HepG2 (cell line): Measurements from ENCODE around the gene SH3GL2. TPM values are rescaled to one million over a fixed set of nuclear protein-coding genes. Genes with fewer than 3 reads are reported as not detected.

Source experiments
- ATAC-seq: fragments of 200-7000 bp; cut with Tn5 transposase; 3 replicates; pipeline ENCODE4 v1.9.1; 2020; ENCODE audit warnings: mild to moderate bottlenecking, moderate library complexity
- BruUV-seq: library from RNA; stranded (reverse); fragments of 400-500 nt; replicated peaks from 2 replicates; lab custom pipeline; 2021; lab: Mats Ljungman, UMichigan
- CTCF ChIA-PET: fragments of 300-600 bp; formaldehyde crosslinking; extraction: SDS; loops from one replicate; lab custom pipeline; 2021; ENCODE audit warnings: low total read pairs, inconsistent platforms, low intra/inter-chr PET ratio; lab: Yijun Ruan, JAX
- POLR2A ChIA-PET: fragments of 350-600 bp; sonication (Branson Sonifier 250); formaldehyde crosslinking; loops from one replicate; lab custom pipeline; 2020; ENCODE audit warnings: antibody characterized with exemption, inconsistent platforms; lab: Yijun Ruan, JAX
- DNase-seq: peaks from one replicate; pipeline ENCODE4 v3.0.0-alpha.2; 2015; ENCODE audit warnings: low spot score
- FAIRE-seq: peaks from 3 replicates; lab custom pipeline; 2011; peaks lifted over from hg19 to GRCh38; lab: Jason Lieb, UNC
- H2AFZ ChIP-seq: one replicate; pipeline ENCODE4 v1.6.1; 2011; ENCODE audit warnings: low read length, inconsistent platforms
- H3K27ac ChIP-seq: fragments of 300-600 bp; 3 replicates; pipeline ENCODE4 v1.8.0; 2011; ENCODE audit warnings: mixed run types, mild to moderate bottlenecking, mixed read lengths, low read length, inconsistent platforms; ENCODE audit not compliant: insufficient read depth; ENCODE audit errors: extremely low read length
- H3K27me3 ChIP-seq, 2 experiments: fragments of 200-600 bp in 1 of 2; 2 replicates in 1 of 2; 3 replicates in 1 of 2; pipeline versions ENCODE4 v1.6.0 to v1.8.0; 2011; ENCODE audit warnings: low read length in 2 of 2, mild to moderate bottlenecking in 2 of 2, moderate library complexity in 2 of 2, inconsistent platforms in 1 of 2; ENCODE audit not compliant: insufficient read depth in 2 of 2, control insufficient read depth in 1 of 2
- H3K36me3 ChIP-seq, 2 experiments: fragments of 200-600 bp in 1 of 2; replicated peaks in 1 of 2; 2 replicates in 1 of 2; 3 replicates in 1 of 2; pipeline versions ENCODE4 v1.5.1 to v1.8.0; 2011; ENCODE audit warnings: low read length in 2 of 2, inconsistent platforms in 1 of 2; ENCODE audit not compliant: insufficient read depth in 2 of 2, control insufficient read depth in 1 of 2
- H3K4me1 ChIP-seq: 2 replicates; pipeline ENCODE4 v1.5.1; 2012; ENCODE audit warnings: low read length, inconsistent platforms; ENCODE audit not compliant: insufficient read depth
- H3K4me2 ChIP-seq: 2 replicates; pipeline ENCODE4 v1.6.0; 2011; ENCODE audit warnings: low read depth, low read length, inconsistent platforms
- H3K4me3 ChIP-seq, 3 experiments: fragments of 200-600 bp in 1 of 3; sonication (generic), shearing (Covaris generic) in 1 of 3; replicated peaks in 1 of 3; 2 replicates each; pipeline ENCODE4 v1.5.1; 2011 to 2016; ENCODE audit warnings: low read length in 3 of 3, inconsistent platforms in 2 of 3, low read depth in 2 of 3, mild to moderate bottlenecking in 2 of 3, control low read depth in 1 of 3, mixed read lengths in 1 of 3; ENCODE audit not compliant: insufficient read depth in 1 of 3
- H3K79me2 ChIP-seq: one replicate; pipeline ENCODE4 v1.6.1; 2011; ENCODE audit warnings: low read length, inconsistent platforms; ENCODE audit not compliant: insufficient read depth
- H3K9ac ChIP-seq: 2 replicates; pipeline ENCODE4 v1.6.0; 2011; ENCODE audit warnings: mild to moderate bottlenecking, low read depth, low read length, inconsistent platforms; ENCODE audit not compliant: insufficient read depth
- H3K9me3 ChIP-seq: 2 replicates; pipeline ENCODE4 v1.5.1; 2012; ENCODE audit warnings: mild to moderate bottlenecking, low read length
- H4K20me1 ChIP-seq: 2 replicates; pipeline ENCODE4 v1.6.0; 2011; ENCODE audit warnings: inconsistent platforms, mild to moderate bottlenecking, low read length, moderate library complexity; ENCODE audit not compliant: insufficient read depth
- ATRX ChIP-seq: sonication (generic); formaldehyde crosslinking; IDR thresholded peaks from 2 replicates; pipeline ENCODE4 v1.4.0; 2020; ENCODE audit warnings: missing genetic modification reagents, borderline replicate concordance
- BCL3 ChIP-seq: sonication (generic); formaldehyde crosslinking; IDR thresholded peaks from 2 replicates; pipeline ENCODE4 v1.5.1; 2020; ENCODE audit warnings: mild to moderate bottlenecking, missing genetic modification reagents, moderate library complexity
- BCLAF1 ChIP-seq: fragments of 450-650 bp; IDR thresholded peaks from 2 replicates; pipeline ENCODE4 v1.6.1; 2017; ENCODE audit warnings: mild to moderate bottlenecking
- FOXA3 ChIP-seq: IDR thresholded peaks from 2 replicates; pipeline ENCODE4 v1.6.1; 2016; ENCODE audit warnings: missing genetic modification reagents, missing compliant biosample characterization
- FOXK2 ChIP-seq: fragments of 450-650 bp; IDR thresholded peaks from 2 replicates; pipeline ENCODE4 v1.6.1; 2016
- GABPA ChIP-seq, 2 experiments: IDR thresholded peaks; 2 replicates each; pipeline ENCODE4 v1.6.1; 2011 to 2016; ENCODE audit warnings: low read depth in 2 of 2, low read length in 1 of 2, missing biosample characterization in 1 of 2, missing genetic modification characterization in 1 of 2
- RORA ChIP-seq: sonication (generic); formaldehyde crosslinking; IDR thresholded peaks from 2 replicates; pipeline ENCODE4 v1.5.0; 2020; ENCODE audit warnings: mild to moderate bottlenecking, missing genetic modification reagents, moderate library complexity
- TMF1 ChIP-seq: sonication (generic); formaldehyde crosslinking; IDR thresholded peaks from 2 replicates; pipeline ENCODE4 v1.8.1; 2022; ENCODE audit warnings: low read depth, missing genetic modification reagents
- ZBTB1 ChIP-seq: sonication (generic); formaldehyde crosslinking; IDR thresholded peaks from 2 replicates; pipeline ENCODE4 v1.4.0; 2020; ENCODE audit warnings: missing genetic modification reagents, borderline replicate concordance
- ZNF138 ChIP-seq: sonication (generic); formaldehyde crosslinking; IDR thresholded peaks from 2 replicates; pipeline ENCODE4 v1.5.0; 2020; ENCODE audit warnings: mild to moderate bottlenecking, low read depth, missing genetic modification reagents
- ZNF557 ChIP-seq: sonication (generic); formaldehyde crosslinking; IDR thresholded peaks from 2 replicates; pipeline ENCODE4 v1.4.0; 2020; ENCODE audit warnings: missing genetic modification reagents
- ZNF710 ChIP-seq: sonication (generic); formaldehyde crosslinking; IDR thresholded peaks from 2 replicates; pipeline ENCODE4 v1.5.0; 2020; ENCODE audit warnings: mild to moderate bottlenecking, missing genetic modification reagents, borderline replicate concordance
- ZNF724P ChIP-seq: sonication (generic); formaldehyde crosslinking; IDR thresholded peaks from 2 replicates; pipeline ENCODE4 v1.8.0; 2022; ENCODE audit warnings: missing genetic modification reagents, borderline replicate concordance
- ZNF746 ChIP-seq: sonication (generic); formaldehyde crosslinking; IDR thresholded peaks from 2 replicates; pipeline ENCODE4 v1.8.0; 2022; ENCODE audit warnings: mild to moderate bottlenecking, missing genetic modification reagents
- WGBS: methylation state at CpG from one replicate; pipeline ENCODE4 v1.1.6; 2017; ENCODE audit warnings: low lambda C conversion rate; 5-methylcytosine and 5-hydroxymethylcytosine counted together
- in situ Hi-C: cut with HindIII; loops from 2 replicates; pipeline ENCODE4 v1.10.0; 2017; ENCODE audit warnings: low pct_unique_long_range_greater_than_20kb; ENCODE audit not compliant: extremely low pct_ligation_motif_present
- intact Hi-C: fragments of 100-400 bp; cut with micrococcal nuclease; formaldehyde crosslinking; loops from one replicate; pipeline ENCODE4 v1.10.0; 2022; ENCODE audit not compliant: unreplicated experiment
- polyA plus RNA-seq, 8 experiments: library from polyadenylated mRNA; depleted of rRNA in 3 of 8; stranded (reverse) in 7 of 8; unstranded in 1 of 8; fragments of >200 nt; fragmentation: Illumina TruSeq in 4 of 8; extraction: Trizol in 4 of 8; gene quantifications; 2 replicates each; pipeline versions ENCODE4 v1.2.1 to v1.2.3, GENCODE V29; 2011 to 2016; ENCODE audit warnings: low read depth in 4 of 8, missing spikeins in 1 of 8, mixed read lengths in 1 of 8; ENCODE audit not compliant: insufficient read depth in 1 of 8
- total RNA-seq, 5 experiments: library from RNA; depleted of rRNA; stranded (reverse); fragments of >200 nt; fragmentation: Illumina TruSeq; extraction: Trizol; gene quantifications; 2 replicates each; pipeline ENCODE4 v1.2.3, GENCODE V29; 2016; ENCODE audit warnings: low read depth in 1 of 5

SH3GL2 gene
- total and polyA plus RNA-seq, 2 of the 13 experiments (the other 11 are each of a cell fraction or from before 2014, with no cell fraction given) = 0.04 TPM; not detected in 1

GRCh38 chr9:17810317-17810716 lies 231.5 kb downstream of the SH3GL2 start:
- 3% methylated on average over 4 of the region's 4 CpGs for WGBS
- H2AFZ ChIP-seq = no peak overlapping the region
- DNase-seq (no peak), ATAC-seq (no peak), FAIRE-seq (no peak)
- H3K4me1 ChIP-seq = no peaks in the 10 kb centered on the region
- no peaks in the 10 kb centered on the region for H3K79me2 ChIP-seq
- ChIA-PET CTCF (interaction anchor here (1.2 to 3.1 kb wide), 3 partner anchors 398 to 632 kb away, joined by 4 to 20 read pairs (median 15); no protein-coding TSS in a partner anchor), POLR2A (no interaction called here)
- no peaks in the 10 kb centered on the region for H3K27me3 ChIP-seq
- H3K36me3 ChIP-seq = no peaks in the 10 kb centered on the region
- in situ Hi-C loops = loop anchor here (25.0 kb wide), 1 partner anchor 1227 kb away; the partner anchor contains the start of genes RRAGA and SAXO1
- H3K9ac ChIP-seq = no peak overlapping the region
- no peaks in the 10 kb centered on the region for H3K9me3 ChIP-seq
- H3K27ac ChIP-seq = no peak overlapping the region
- H3K4me3 ChIP-seq = no peak overlapping the region
- intact Hi-C loops = loop anchor here (5.0 to 10.0 kb wide), 3 partner anchors 64 to 1217 kb away; no protein-coding TSS in a partner anchor
- H4K20me1 ChIP-seq = no peaks in the 10 kb centered on the region
- no peak for TF ChIP-seq ZNF557 (CRISPR knock-in tag)
- TF ChIP-seq ZNF138 = no peak
- no peak for TF ChIP-seq ATRX (CRISPR knock-in tag)
- TF ChIP-seq FOXK2 = no peak
- TF ChIP-seq FOXA3 (CRISPR knock-in tag) = no peak
- TF ChIP-seq RORA (CRISPR knock-in tag) = no peak
- TF ChIP-seq ZNF710 = no peak
- no peak for TF ChIP-seq ZNF746
- no peak for TF ChIP-seq ZNF724P
- TF ChIP-seq TMF1 (CRISPR knock-in tag) = no peak
- no peak for TF ChIP-seq ZBTB1
- no peak for TF ChIP-seq BCLAF1
- TF ChIP-seq GABPA (IDR thresholded peaks at IDR 0.05; ENCODE audit: low read depth, low read length) = no peak
- TF ChIP-seq GABPA (CRISPR knock-in tag; IDR thresholded peaks at IDR 0.05; ENCODE audit: low read depth) = no peak
- TF ChIP-seq BCL3 = no peak
- BruUV-seq = no TSS peak
- no peak overlapping the region for H3K4me2 ChIP-seq
